Mucosa of stomach (tissue), 1 donor: ENCODE results near the gene ANKRD11.
"Not testable (repeated sequence)": the region's sequence is repeated elsewhere in the genome, so short reads cannot be mapped to it uniquely, and the experiment has no call there.

Source experiments
- H3K27me3 ChIP-seq: one replicate; pipeline ENCODE4 v1.7.0; 2013; ENCODE audit warnings: mild to moderate bottlenecking, low read length; ENCODE audit not compliant: control insufficient read depth, insufficient read depth
- H3K36me3 ChIP-seq: one replicate; pipeline ENCODE4 v1.7.0; 2013; ENCODE audit warnings: low read length; ENCODE audit not compliant: control insufficient read depth, insufficient read depth
- H3K4me1 ChIP-seq: one replicate; pipeline ENCODE4 v1.7.0; 2013; ENCODE audit warnings: mild to moderate bottlenecking, low read length; ENCODE audit not compliant: control insufficient read depth, insufficient read depth
- H3K4me3 ChIP-seq: one replicate; pipeline ENCODE4 v1.7.0; 2013; ENCODE audit warnings: low read length
- H3K9ac ChIP-seq: one replicate; pipeline ENCODE4 v1.7.0; 2013; ENCODE audit warnings: mild to moderate bottlenecking, low read length, moderate library complexity
- H3K9me3 ChIP-seq: one replicate; pipeline ENCODE4 v1.7.0; 2013; ENCODE audit warnings: mild to moderate bottlenecking, low read length, moderate library complexity; ENCODE audit not compliant: control insufficient read depth
- donor health status: Pancreatic carcinoma.

The ANKRD11 gene

DNA sequence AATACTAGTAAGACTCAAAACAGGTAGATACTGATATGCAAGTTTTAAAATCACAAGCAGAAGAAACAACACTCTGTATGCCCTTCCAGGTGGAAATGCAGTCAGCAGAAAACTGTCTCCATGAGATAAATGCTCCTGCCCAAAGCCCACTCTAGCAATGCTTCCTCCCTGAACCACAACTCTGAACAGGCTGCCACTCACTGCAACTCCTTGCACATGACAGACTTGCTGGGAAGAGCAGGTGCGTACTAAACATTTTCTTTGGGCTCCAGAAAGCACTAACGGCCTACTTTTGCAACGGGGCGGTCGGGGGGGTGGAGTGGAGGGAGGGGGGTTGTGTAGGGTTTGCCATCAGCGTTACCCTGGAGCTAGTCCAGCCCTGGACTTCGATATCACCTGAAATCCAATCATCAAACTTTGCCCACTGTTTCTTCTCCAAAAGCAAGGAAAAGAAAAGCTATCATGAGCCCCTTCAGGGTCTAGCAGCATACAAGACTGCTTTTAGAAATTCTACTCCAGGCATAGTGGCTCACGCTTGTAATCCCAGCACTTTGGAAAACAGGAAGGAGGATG is 46.1 kb downstream of the ANKRD11 start:
- Histone ChIP-seq H3K9me3 (no peaks in the 10 kb centered on the region), H3K4me1 (peaks cover 49% of the 10 kb centered on the region), H3K9ac (no peak overlapping the region), H3K4me3 (no peak overlapping the region), H3K36me3 (no peaks in the 10 kb centered on the region), H3K27me3 (no peaks in the 10 kb centered on the region)

DNA sequence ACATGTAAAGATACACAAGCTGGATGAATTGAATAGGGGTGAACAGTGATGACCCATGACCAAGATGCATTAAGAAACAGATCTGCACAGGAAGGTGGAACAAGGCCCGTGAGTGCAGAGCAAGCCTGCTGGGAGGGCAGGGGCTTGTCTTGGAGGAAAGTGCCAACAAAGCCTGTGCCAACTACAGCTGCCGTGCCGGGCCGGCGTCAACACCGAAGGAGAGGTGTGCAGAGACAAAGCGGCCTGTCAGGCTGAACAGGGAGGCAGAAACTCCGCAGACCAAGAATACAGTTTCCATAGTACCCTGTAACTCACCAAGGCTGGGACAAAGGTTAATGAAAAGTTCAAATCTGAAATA is 46.7 kb downstream of the ANKRD11 start:
- H3K9ac ChIP-seq, result no peak overlapping the region
- no peak overlapping the region for H3K4me3 ChIP-seq
- H3K36me3 ChIP-seq, result no peaks in the 10 kb centered on the region
- no peaks in the 10 kb centered on the region for H3K27me3 ChIP-seq
- peaks cover 49% of the 10 kb centered on the region for H3K4me1 ChIP-seq
- no peaks in the 10 kb centered on the region for H3K9me3 ChIP-seq

DNA sequence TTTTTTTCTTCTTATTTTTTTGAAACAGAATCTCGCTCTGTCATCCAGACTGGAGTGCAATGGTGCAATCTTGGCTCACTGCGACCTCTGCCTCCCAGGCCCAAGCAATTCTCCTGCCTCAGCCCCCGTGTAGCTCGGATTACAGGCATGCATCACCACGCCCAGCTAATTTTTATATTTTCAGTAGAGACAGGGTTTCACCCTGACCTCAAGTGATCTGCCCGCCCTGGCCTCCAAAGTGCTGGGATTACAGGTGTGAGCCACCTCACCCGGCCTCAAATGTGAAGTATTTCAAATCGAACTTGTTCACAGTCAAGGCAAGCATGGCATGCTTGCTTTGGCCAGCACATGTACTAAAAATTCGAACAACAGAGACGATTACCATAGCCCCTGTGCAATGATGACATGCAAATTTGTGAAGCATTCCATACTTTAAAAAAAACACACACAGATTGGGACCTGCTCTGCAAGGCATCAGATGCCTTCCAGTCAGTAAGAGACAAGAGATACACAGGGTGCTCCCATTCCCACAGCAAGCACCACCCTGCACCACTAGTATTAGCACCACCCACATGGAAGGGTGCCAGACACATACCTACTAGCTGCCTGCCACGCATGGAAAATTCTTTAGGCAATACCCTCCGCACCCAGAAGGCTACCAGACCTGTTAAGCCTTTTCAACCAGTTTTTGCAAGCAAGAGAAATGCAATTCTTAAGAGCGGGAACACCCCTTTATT is 47.2 kb downstream of the ANKRD11 start:
- Histone ChIP-seq H3K4me3 (no peak overlapping the region), H3K4me1 (peaks cover 49% of the 10 kb centered on the region), H3K27me3 (no peaks in the 10 kb centered on the region), H3K36me3 (no peaks in the 10 kb centered on the region), H3K9ac (no peak overlapping the region), H3K9me3 (no peaks in the 10 kb centered on the region)

DNA sequence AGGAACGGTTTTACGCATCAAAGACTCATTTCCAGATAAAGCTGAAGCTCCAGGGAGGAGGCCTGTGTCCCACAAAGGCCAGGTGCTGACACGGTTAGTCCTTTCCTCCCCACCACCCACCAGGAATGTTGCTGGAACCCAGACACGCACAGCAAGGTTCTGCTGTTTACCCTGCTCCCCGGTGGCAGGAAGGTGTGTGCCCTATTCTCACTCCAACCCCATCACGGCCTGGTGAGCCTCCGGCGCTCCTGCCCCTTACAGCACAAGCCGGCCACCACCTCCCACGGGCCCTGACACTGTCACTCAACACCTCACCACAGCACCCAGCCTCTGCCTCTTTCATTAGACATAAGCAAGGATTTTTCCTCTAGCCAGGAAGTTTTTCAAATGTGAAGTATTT is 47.8 kb downstream of the ANKRD11 start:
- no peak overlapping the region for H3K9ac ChIP-seq
- H3K4me1 ChIP-seq, result peaks cover 49% of the 10 kb centered on the region
- H3K27me3 ChIP-seq, result no peaks in the 10 kb centered on the region
- H3K36me3 ChIP-seq, result no peaks in the 10 kb centered on the region
- no peak overlapping the region for H3K4me3 ChIP-seq
- no peaks in the 10 kb centered on the region for H3K9me3 ChIP-seq

DNA sequence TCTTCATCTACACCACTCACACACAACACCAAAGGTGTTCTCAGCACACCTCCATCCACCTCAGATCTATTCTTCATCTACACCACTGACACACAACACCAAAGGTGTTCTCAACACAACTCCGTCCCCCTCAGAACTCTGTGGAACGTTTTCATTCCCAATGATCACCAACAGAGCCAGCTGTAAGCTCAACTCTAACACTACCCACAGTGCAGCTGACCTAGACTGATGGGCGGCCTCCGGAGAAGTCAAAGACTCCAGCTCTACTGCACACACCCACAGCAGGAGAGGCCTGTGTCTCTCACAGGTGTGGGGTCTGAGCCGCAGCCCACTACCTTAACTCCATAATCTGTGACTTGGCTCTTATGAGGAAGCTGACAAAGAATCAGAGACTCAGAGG is 50.7 kb downstream of the ANKRD11 start:
- H3K4me1 ChIP-seq, result peaks cover 24% of the 10 kb centered on the region

DNA sequence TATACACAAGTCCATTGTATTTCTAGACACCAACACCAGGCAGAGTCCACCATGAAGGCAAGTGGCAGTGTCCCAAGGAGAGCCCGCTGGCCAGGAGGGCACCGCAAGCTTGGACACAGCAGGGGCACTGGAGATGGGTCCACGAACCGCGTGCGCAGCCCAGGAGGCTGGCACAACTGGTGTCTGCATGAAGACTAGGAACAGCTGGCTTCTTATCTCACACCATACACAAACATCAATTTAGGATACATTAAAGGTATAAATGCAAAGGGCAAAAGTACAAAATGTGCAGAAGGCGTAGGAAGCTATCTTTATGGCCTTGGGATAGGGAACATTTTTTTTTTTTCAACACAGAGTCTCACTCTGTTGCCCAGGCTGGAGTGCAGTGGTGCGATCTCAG is 52.4 kb downstream of the ANKRD11 start:
- H3K36me3 ChIP-seq, result no peaks in the 10 kb centered on the region
- peaks cover 8% of the 10 kb centered on the region for H3K4me1 ChIP-seq
- no peak overlapping the region for H3K9ac ChIP-seq
- H3K27me3 ChIP-seq, result no peaks in the 10 kb centered on the region
- H3K4me3 ChIP-seq, result no peak overlapping the region
- H3K9me3 ChIP-seq, result no peaks in the 10 kb centered on the region

More for the DNA sequence above, 50.7 kb downstream of the ANKRD11 start:
- no peak overlapping the region for H3K9ac ChIP-seq
- H3K36me3 ChIP-seq, result no peaks in the 10 kb centered on the region
- H3K27me3 ChIP-seq, result no peaks in the 10 kb centered on the region
- H3K4me3 ChIP-seq, result no peak overlapping the region
- no peaks in the 10 kb centered on the region for H3K9me3 ChIP-seq

DNA sequence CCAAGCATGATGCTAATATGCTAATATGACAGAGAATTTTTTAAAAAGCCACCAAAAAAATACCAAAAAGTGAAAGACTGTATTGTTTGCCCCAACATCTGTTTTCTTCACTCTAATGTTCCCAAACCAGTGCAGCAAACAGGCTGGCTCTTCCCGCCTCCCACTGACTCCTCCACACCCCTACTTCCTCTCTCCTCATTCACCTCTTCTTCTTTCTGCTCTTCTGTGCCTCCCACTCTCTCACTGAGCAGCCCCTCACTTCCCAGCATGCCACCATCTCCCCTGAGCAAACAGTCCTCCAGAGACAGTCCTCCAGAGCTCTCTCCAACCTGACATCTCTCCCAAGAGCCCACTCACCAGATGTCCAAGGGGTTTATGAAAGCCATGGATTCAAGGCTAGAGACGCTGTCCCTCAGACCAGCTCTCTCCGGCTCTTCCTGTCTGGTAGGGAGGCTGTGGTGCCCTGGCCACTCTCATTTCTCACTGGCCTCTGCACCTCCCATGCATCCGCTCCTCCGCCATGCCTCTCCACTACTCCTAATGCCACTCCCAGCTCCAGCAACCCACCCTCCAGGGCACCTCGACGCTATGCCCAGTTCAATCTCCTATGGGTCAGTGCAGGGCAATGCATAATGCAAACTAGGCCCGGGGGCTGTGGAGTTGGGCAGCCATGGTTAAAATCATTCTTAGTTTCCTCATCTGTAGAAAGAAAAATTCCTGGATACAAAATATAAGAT is 52.9 kb downstream of the ANKRD11 start:
- H3K27me3 ChIP-seq, result no peaks in the 10 kb centered on the region
- H3K4me1 ChIP-seq, result peaks cover 4% of the 10 kb centered on the region
- no peak overlapping the region for H3K9ac ChIP-seq
- H3K4me3 ChIP-seq, result no peak overlapping the region
- no peaks in the 10 kb centered on the region for H3K9me3 ChIP-seq
- H3K36me3 ChIP-seq, result no peaks in the 10 kb centered on the region

DNA sequence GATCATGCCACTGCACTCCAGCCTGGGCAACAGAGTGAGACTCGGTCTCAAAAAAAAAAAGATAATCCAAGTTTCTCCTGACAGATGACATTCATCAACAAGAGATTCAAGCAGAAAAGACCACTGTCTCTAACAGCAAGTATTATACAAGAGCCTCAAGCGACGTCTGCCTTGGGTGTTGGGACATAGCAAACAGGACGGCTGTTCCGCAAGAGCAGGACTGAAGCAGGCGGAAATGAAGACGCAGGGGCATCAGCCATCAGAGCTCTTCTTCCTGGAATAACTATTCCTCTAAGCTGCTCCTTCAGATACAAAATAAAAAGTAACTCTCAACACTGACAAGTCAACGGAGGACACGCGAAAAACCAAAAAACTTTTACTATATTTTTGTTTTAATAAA is 54.0 kb downstream of the ANKRD11 start:
- Histone ChIP-seq H3K4me1 (peaks cover 12% of the 10 kb centered on the region), H3K27me3 (no peaks in the 10 kb centered on the region), H3K9me3 (no peaks in the 10 kb centered on the region), H3K4me3 (no peak overlapping the region), H3K9ac (no peak overlapping the region), H3K36me3 (no peaks in the 10 kb centered on the region)

DNA sequence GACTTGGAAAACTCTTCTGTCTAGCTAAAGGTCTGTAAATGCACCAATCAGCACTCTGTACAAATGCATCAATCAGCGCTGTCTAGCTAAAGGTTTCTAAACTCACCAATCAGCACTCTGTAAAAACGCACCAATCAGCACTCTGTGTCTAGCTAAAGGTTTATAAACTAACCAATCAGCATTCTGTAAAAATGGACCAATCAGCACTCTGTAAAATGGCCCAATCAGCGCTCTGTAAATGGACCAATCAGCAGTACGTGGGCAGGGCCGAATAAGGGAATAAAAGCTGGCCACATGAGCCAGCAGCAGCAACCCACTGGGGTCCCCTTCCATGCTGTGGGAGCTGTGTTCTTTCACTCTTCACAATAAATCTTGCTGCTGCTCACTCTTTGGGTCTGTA is 55.3 kb downstream of the ANKRD11 start:
- H3K4me1 ChIP-seq, result peaks cover 22% of the 10 kb centered on the region
- not testable (repeated sequence) for H3K27me3 ChIP-seq, H3K9ac ChIP-seq, H3K36me3 ChIP-seq, H3K4me3 ChIP-seq, H3K9me3 ChIP-seq

DNA sequence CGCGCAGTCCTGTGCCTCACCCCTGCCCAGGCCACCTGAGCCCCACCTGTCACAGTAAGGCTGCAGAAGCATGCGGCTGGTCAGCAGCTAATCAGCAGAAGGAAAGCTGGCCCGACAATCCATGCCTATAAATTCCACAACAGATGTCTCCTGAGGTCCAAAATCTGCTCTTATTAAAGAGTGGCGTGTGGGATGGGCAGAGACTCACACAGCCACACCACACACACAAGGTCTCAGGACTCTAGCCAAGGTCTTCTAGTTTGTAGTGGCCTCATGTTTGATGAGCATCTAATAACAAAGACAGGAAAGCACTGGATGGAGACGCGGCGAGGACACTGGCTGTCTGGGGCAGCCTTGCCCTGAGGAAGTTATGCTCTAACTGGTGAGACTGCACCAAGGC is 55.9 kb downstream of the ANKRD11 start:
- no peak overlapping the region for H3K4me3 ChIP-seq
- no peaks in the 10 kb centered on the region for H3K27me3 ChIP-seq
- no peaks in the 10 kb centered on the region for H3K36me3 ChIP-seq
- H3K9ac ChIP-seq, result no peak overlapping the region
- no peaks in the 10 kb centered on the region for H3K9me3 ChIP-seq
- H3K4me1 ChIP-seq, result peaks cover 22% of the 10 kb centered on the region

DNA sequence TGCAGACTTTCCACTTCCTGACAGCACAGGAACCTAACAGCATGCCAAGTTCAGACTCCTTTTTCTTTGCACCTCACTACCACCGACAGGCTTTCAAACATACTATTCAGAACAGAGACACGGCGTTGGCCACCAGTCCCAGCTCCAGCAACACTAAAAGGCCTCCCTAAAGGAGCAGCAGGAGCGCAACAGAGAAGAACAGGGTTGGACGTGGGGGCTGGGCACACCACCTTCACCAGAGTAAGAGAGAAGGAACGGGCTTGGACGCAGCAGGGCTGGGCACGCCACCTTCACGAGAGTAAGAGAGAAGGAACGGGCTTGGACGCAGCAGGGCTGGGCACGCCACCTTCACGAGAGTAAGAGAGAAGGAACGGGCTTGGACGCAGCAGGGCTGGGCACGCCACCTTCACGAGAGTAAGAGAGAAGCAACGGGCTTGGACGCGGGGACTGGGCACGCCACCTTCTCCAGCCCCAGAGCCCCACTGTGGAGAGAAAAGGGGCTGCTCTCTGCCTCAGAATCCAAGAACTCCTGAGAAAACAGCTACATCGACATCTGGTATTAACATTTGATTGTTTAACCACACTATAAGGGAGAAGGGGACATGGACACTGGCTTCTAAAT is 56.9 kb downstream of the ANKRD11 start:
- H3K4me3 ChIP-seq, H3K36me3 ChIP-seq, H3K27me3 ChIP-seq, H3K9ac ChIP-seq, H3K9me3 ChIP-seq: not testable (repeated sequence)
- H3K4me1 ChIP-seq, result peaks cover 22% of the 10 kb centered on the region

DNA sequence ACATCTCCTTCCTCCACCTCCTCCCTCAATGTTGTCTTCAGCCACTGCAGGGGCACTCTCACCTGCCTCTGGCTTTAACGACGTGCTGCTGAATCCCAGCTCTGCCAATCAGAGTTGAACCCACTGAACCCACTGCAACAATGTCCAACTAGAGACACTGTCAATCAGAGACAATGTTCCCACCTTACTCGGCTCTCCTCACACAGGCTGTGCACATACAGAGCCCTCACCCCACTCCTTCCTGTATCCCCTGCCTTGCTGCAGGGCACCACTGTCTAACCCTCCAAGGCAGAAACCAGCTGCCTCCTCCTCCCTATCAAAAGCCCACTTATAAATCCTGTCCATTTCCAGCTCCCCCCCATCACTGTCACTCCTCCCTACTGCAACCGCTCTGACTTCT is 58.7 kb downstream of the ANKRD11 start:
- H3K36me3 ChIP-seq, result no peaks in the 10 kb centered on the region
- peaks cover 22% of the 10 kb centered on the region for H3K4me1 ChIP-seq
- H3K27me3 ChIP-seq, result no peaks in the 10 kb centered on the region
- H3K9ac ChIP-seq, result no peak overlapping the region
- no peaks in the 10 kb centered on the region for H3K9me3 ChIP-seq
- H3K4me3 ChIP-seq, result no peak overlapping the region
